Measurements from ENCODE around the gene OLFM1. TPM values are rescaled to one million over a fixed set of nuclear protein-coding genes. Genes with fewer than 3 reads are reported as not detected.
A peak's percentile ranks its signal among the peaks of the same experiment; 100 is the strongest.

OLFM1 gene
- total RNA-seq, 5 donors from 2014 or later (not counting 1 experiment from before 2014, with no cell fraction given), result 0.16 TPM; not detected in 4

DNA sequence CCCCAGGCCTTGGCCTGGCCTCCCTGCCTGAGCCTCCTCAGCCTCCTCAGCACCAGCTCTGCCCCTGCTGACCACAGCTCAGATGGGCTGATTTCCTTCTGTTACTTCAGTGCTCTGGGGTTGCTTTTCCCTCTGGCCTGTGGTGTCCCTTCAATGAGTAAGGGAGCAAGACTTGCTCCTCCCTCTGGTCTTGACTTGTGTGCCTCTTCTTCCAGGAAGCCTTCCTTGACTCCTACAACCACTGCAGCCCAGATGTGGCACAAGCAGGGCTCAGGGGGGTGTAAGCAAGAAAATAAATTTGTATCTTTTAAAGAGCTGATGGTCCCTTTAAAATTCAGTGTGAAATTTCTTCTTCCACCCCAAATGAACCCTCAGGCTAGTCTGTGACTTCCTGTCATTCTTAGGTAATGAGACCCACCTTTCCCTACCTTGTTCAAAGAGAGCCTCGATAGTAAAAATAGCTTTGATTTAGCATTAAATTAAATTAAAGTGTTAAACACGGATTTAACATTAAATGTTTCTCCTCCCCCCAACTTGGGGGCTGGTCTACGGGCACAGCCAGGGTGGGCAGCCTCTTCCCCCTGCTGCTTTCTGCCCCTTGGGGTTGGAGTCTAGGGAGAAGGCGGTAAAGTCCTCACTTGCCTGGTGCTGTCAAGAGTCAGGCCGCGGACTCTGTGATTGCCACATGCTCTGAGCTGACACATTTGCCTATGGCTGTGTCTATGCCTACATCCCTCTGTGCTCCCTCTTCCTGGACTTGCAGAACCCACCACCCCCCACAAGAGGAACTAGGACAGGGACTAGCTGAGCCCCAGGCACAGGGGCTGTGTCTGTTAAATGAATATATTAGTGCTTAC is 64.5 kb downstream of the OLFM1 start:
- no peaks in the 10 kb centered on the region for H3K36me3 ChIP-seq (ENCODE audit: control insufficient read depth in 2 of 2, extremely low read depth in 1 of 2, insufficient read depth in 1 of 2, low read length in 1 of 2)
- DNase-seq, result no peak
- ATAC-seq (replicated peaks in 1 of 4), result no peak
- Mint-ChIP-seq H3K27ac (no peak overlapping the region), H3K4me1 (no peaks in the 10 kb centered on the region), H3K4me3 (no peak overlapping the region), H3K36me3 (no peaks in the 10 kb centered on the region), H3K27me3 (peaks cover 5 to 12% of the 10 kb centered on the region in 2 donors), H3K9me3 (peaks cover 5 to 7% (median 7%) of the 10 kb centered on the region in 3 donors)
- no peak overlapping the region for H3K27ac ChIP-seq (ENCODE audit: low read length)
- ChIA-PET POLR2A (no interaction called here), CTCF (no interaction called here)
- H3K27me3 ChIP-seq (replicated peaks in 1 of 2; ENCODE audit: control insufficient read depth in 2 of 2, extremely low read depth in 1 of 2, insufficient read depth in 2 of 2, low read length in 1 of 2), result peaks cover 0 to 57% of the 10 kb centered on the region in 2 experiments
- H3K4me1 ChIP-seq (ENCODE audit: control insufficient read depth in 1 of 2, extremely low read depth in 1 of 2, insufficient read depth in 2 of 2, low read length in 2 of 2), result no peaks in the 10 kb centered on the region
- no peaks in the 10 kb centered on the region for H3K9me3 ChIP-seq
- WGBS (ENCODE audit: insufficient coverage), result no CpG with 5 or more reads among the region's 6 CpGs
- H3K4me3 ChIP-seq (ENCODE audit: control insufficient read depth in 1 of 2, extremely low read depth in 1 of 2, low read length in 1 of 2), result no peak overlapping the region

DNA sequence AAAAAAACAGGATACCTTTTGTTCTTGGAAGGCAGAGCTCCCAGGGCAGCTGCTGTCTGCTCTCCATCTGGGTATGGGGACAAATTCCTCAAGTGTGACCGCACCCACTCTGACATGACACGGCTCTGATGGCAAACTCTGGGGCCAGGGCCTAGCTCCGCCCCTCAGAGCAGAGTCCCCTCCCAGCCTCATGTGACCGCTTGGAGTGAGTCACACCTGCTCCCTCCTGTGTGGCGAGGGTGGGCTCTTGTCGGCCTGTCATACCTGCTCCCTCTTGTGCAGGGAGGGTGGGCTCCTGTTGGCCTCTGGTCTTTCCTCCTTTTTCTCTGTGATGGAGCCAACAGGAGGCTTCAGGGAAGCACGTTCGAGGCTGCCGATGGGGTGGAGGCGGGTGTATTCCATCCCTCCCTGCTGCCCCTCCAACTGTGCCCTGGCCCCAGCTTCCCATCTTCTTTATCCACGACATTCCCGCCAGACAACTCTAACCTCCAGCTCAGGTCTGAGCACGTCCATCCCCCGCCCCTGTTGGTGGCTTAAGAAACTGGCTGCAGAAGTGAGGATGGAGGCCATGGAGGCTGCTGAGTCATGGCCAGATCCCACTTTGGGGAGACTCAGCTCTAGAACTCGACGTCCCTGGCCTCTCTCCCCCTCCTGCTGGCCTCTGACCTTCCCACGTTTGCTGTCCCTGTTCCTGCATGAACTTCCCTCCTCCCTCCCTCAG is 65.3 kb downstream of the OLFM1 start:
- WGBS (ENCODE audit: insufficient coverage), result 52% methylated on average over 11 of the region's 17 CpGs

DNA sequence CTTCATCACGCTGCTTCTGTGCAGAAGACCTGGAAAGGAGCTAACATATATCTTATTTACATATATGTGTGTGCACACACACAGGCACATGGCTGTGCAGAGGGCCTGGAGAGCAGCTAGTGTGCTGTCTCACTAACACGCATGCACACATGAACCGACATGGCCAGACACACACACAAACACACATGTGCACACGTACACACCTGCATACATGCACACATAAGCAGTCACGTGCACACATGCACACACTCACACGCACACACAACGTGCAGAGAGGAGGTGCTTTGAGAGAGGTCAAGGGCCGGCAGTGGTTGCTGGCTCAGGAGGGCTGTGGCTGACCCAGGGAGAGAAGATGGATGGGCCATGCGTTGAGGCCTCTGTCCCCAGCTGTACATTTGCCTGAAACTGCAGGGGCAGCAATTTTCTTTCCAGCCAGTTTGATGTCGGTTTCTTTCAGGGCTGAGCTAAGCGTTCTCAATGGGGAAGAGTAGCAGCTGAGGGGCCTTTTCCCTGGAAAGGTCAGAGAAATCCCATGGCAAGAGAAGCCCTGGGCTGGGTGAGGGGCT is 66.7 kb downstream of the OLFM1 start:
- peaks cover 0 to 43% of the 10 kb centered on the region in 2 experiments for H3K27me3 ChIP-seq (replicated peaks in 1 of 2; ENCODE audit: control insufficient read depth in 2 of 2, extremely low read depth in 1 of 2, insufficient read depth in 2 of 2, low read length in 1 of 2)
- ChIA-PET CTCF (no interaction called here), POLR2A (no interaction called here)
- H3K27ac ChIP-seq (ENCODE audit: low read length), result no peak overlapping the region
- DNase-seq (no peak), ATAC-seq (replicated peaks in 1 of 4) (no peak)
- WGBS (ENCODE audit: insufficient coverage), result 89% methylated on average over 6 of the region's 11 CpGs
- no peaks in the 10 kb centered on the region for H3K36me3 ChIP-seq (ENCODE audit: control insufficient read depth in 2 of 2, extremely low read depth in 1 of 2, insufficient read depth in 1 of 2, low read length in 1 of 2)
- Mint-ChIP-seq H3K4me3 (no peak overlapping the region), H3K4me1 (no peaks in the 10 kb centered on the region), H3K27ac (peak overlapping the region in 1 of 2 donors; percentile 4), H3K9me3 (peaks cover 5 to 9% (median 7%) of the 10 kb centered on the region in 3 donors), H3K36me3 (no peaks in the 10 kb centered on the region), H3K27me3 (peaks cover 14 to 24% of the 10 kb centered on the region in 2 donors)
- no peaks in the 10 kb centered on the region for H3K9me3 ChIP-seq
- no peak overlapping the region for H3K4me3 ChIP-seq (ENCODE audit: control insufficient read depth in 1 of 2, extremely low read depth in 1 of 2, low read length in 1 of 2)
- no peaks in the 10 kb centered on the region for H3K4me1 ChIP-seq (ENCODE audit: control insufficient read depth in 1 of 2, extremely low read depth in 1 of 2, insufficient read depth in 2 of 2, low read length in 2 of 2)

More for the DNA sequence above, 65.3 kb downstream of the OLFM1 start:
- POLR2A ChIA-PET, result no interaction called here
- peaks cover 0 to 49% of the 10 kb centered on the region in 2 experiments for H3K27me3 ChIP-seq (replicated peaks in 1 of 2; ENCODE audit: control insufficient read depth in 2 of 2, extremely low read depth in 1 of 2, insufficient read depth in 2 of 2, low read length in 1 of 2)
- H3K4me3 Mint-ChIP-seq, result no peak overlapping the region
- H3K4me3 ChIP-seq (ENCODE audit: control insufficient read depth in 1 of 2, extremely low read depth in 1 of 2, low read length in 1 of 2), result no peak overlapping the region
- no peak overlapping the region for H3K27ac ChIP-seq (ENCODE audit: low read length)
- ATAC-seq (replicated peaks in 1 of 4), result no peak
- no peak overlapping the region for H3K27ac Mint-ChIP-seq
- DNase-seq, result no peak
- no peaks in the 10 kb centered on the region for H3K9me3 ChIP-seq
- H3K36me3 Mint-ChIP-seq, result no peaks in the 10 kb centered on the region
- no peaks in the 10 kb centered on the region for H3K4me1 ChIP-seq (ENCODE audit: control insufficient read depth in 1 of 2, extremely low read depth in 1 of 2, insufficient read depth in 2 of 2, low read length in 2 of 2)
- peaks cover 9 to 16% of the 10 kb centered on the region in 2 donors for H3K27me3 Mint-ChIP-seq
- CTCF ChIA-PET, result no interaction called here
- H3K36me3 ChIP-seq (ENCODE audit: control insufficient read depth in 2 of 2, extremely low read depth in 1 of 2, insufficient read depth in 1 of 2, low read length in 1 of 2), result no peaks in the 10 kb centered on the region
- H3K9me3 Mint-ChIP-seq, result peaks cover 5 to 9% (median 7%) of the 10 kb centered on the region in 3 donors
- no peaks in the 10 kb centered on the region for H3K4me1 Mint-ChIP-seq

DNA sequence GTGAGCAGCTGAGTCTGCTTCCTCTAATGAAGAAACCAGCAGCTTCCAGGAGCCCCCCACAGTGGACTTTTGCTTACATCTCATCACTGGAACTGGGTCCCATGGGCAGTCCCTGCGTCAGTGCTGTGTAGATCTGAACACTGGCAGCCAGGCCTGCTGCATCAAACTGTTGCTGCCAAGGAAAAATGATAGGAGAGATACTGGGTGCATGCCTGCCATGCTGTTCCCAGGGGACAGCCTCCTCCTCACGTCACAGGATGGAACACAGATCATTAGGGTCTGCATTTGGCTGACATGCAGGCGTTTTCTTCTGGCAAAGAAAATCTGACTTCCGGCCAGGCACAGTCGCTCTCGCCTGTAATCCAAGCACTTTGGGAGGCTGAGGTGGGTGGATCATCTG is 67.9 kb downstream of the OLFM1 start:
- H3K4me1 Mint-ChIP-seq, result no peaks in the 10 kb centered on the region
- peaks cover 0 to 41% of the 10 kb centered on the region in 2 experiments for H3K27me3 ChIP-seq (replicated peaks in 1 of 2; ENCODE audit: control insufficient read depth in 2 of 2, extremely low read depth in 1 of 2, insufficient read depth in 2 of 2, low read length in 1 of 2)
- no peak overlapping the region for H3K4me3 Mint-ChIP-seq
- peaks cover 0 to 9% (median 6%) of the 10 kb centered on the region in 3 donors for H3K9me3 Mint-ChIP-seq
- H3K27me3 Mint-ChIP-seq, result peaks cover 14 to 33% of the 10 kb centered on the region in 2 donors
- WGBS (ENCODE audit: insufficient coverage), result 89% methylated on average over 5 of the region's 6 CpGs
- H3K27ac Mint-ChIP-seq, result no peak overlapping the region
- no peaks in the 10 kb centered on the region for H3K36me3 ChIP-seq (ENCODE audit: control insufficient read depth in 2 of 2, extremely low read depth in 1 of 2, insufficient read depth in 1 of 2, low read length in 1 of 2)
- POLR2A ChIA-PET, result no interaction called here
- no peak overlapping the region for H3K27ac ChIP-seq (ENCODE audit: low read length)
- no peaks in the 10 kb centered on the region for H3K4me1 ChIP-seq (ENCODE audit: control insufficient read depth in 1 of 2, extremely low read depth in 1 of 2, insufficient read depth in 2 of 2, low read length in 2 of 2)
- CTCF ChIA-PET, result no interaction called here
- no peak for ATAC-seq (replicated peaks in 1 of 4)
- H3K36me3 Mint-ChIP-seq, result no peaks in the 10 kb centered on the region
- H3K9me3 ChIP-seq, result no peaks in the 10 kb centered on the region
- H3K4me3 ChIP-seq (ENCODE audit: control insufficient read depth in 1 of 2, extremely low read depth in 1 of 2, low read length in 1 of 2), result no peak overlapping the region
- DNase-seq, result no peak

DNA sequence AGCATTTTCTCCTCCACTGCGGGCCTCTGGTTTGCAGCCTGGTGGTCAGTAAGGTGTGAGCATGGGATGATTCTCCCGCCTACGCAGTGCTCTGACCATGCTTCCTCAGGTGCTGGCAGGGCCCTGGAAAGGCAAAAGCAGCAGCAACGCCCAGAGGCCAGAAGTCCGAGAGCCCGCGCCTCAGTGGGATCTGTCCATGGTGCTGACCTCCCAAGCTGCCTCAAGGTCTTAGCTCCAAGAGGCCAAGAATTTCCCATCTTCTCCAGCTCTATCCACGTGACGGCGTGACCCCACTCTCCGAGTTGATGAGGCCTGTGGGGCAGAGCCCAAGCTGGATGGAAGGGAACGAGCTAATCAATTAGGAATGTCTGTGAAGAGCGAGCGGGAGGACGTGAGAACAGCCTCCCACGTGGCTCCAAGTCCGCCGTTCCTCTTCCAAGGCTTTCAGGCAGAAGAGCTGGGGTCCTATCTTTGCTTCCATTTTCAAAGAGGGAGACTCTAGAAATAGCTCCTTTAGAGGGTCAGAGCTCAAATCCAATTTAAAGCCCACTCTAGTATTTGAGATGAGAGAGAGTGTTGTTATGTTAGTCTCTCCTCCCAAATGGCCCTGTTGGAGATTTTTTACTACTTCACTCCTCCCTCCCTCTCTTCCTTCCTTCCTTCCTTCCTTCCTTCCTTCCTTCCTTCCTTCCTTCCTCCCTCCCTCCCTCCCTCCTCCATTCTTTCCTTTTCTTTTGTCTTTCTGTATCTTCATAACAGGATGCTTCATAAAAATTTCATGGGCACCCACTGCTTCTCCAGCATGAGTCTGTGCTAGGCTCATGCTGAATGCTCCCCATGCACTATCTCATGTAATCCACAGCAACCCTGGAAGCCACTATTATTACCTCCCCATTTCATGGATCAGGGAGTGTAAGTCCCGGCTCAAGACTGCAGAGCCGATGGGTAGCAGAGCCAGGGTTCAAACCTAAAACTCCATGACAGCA is 69.3 kb downstream of the OLFM1 start:
- ChIA-PET CTCF (no interaction called here), POLR2A (no interaction called here)
- H3K4me1 ChIP-seq (ENCODE audit: control insufficient read depth in 1 of 2, extremely low read depth in 1 of 2, insufficient read depth in 2 of 2, low read length in 2 of 2), result no peaks in the 10 kb centered on the region

More for the DNA sequence above, 69.3 kb downstream of the OLFM1 start:
- Histone ChIP-seq H3K36me3 (ENCODE audit: control insufficient read depth in 2 of 2, extremely low read depth in 1 of 2, insufficient read depth in 1 of 2, low read length in 1 of 2) (no peaks in the 10 kb centered on the region), H3K9me3 (no peaks in the 10 kb centered on the region), H3K27me3 (replicated peaks in 1 of 2; ENCODE audit: control insufficient read depth in 2 of 2, extremely low read depth in 1 of 2, insufficient read depth in 2 of 2, low read length in 1 of 2) (peaks cover 0 to 39% of the 10 kb centered on the region in 2 experiments), H3K27ac (ENCODE audit: low read length) (no peak overlapping the region), H3K4me3 (ENCODE audit: control insufficient read depth in 1 of 2, extremely low read depth in 1 of 2, low read length in 1 of 2) (no peak overlapping the region)
- ATAC-seq (replicated peaks in 1 of 4) (no peak), DNase-seq (peak in 1 of 35 experiments; percentile 9)
- Mint-ChIP-seq H3K27me3 (peaks cover 21 to 40% of the 10 kb centered on the region in 2 donors), H3K36me3 (no peaks in the 10 kb centered on the region), H3K4me1 (no peaks in the 10 kb centered on the region), H3K27ac (no peak overlapping the region), H3K4me3 (no peak overlapping the region), H3K9me3 (peaks cover 0 to 3% (median 1%) of the 10 kb centered on the region in 3 donors)
- 43% methylated on average over 10 of the region's 20 CpGs for WGBS (ENCODE audit: insufficient coverage)
